K562 (cell line): Measurements from ENCODE around the gene ELF5. TPM values are rescaled to one million over a fixed set of nuclear protein-coding genes. Genes with fewer than 3 reads are reported as not detected.
A peak's percentile ranks its signal among the peaks of the same experiment; 100 is the strongest.

Experiments
- CBFB ChIP-seq: sonication (generic); formaldehyde crosslinking; IDR thresholded peaks from 2 replicates; pipeline ENCODE4 v1.4.0; 2020; ENCODE audit warnings: mild to moderate bottlenecking, missing genetic modification reagents
- DIDO1 ChIP-seq: fragments of 450-650 bp; IDR thresholded peaks from 2 replicates; pipeline ENCODE4 v1.6.1; 2016; ENCODE audit warnings: low read depth, missing biosample characterization, missing genetic modification characterization
- MCM5 ChIP-seq: fragments of 450-650 bp; IDR thresholded peaks from 2 replicates; pipeline ENCODE4 v1.6.1; 2016; ENCODE audit warnings: low read depth
- MXI1 ChIP-seq: IDR thresholded peaks from 2 replicates; pipeline ENCODE4 v1.6.1; 2011; ENCODE audit warnings: low read depth, mild to moderate bottlenecking, improper control_type of control experiment, low read length
- NR1H2 ChIP-seq: sonication (generic); formaldehyde crosslinking; IDR thresholded peaks from 2 replicates; pipeline ENCODE4 v1.4.0; 2020; ENCODE audit warnings: mild to moderate bottlenecking, missing genetic modification reagents
- RBFOX2 ChIP-seq: fragments of 200-400 bp; formaldehyde crosslinking; IDR thresholded peaks from 2 replicates; pipeline ENCODE4 v1.6.1; 2017; ENCODE audit warnings: low read depth, mild to moderate bottlenecking, low read length, moderate library complexity
- SMARCC2 ChIP-seq: fragments of 450-650 bp; IDR thresholded peaks from 2 replicates; pipeline ENCODE4 v1.6.1; 2017; ENCODE audit warnings: antibody characterized with exemption, moderate library complexity, mild to moderate bottlenecking, low read depth
- SREBF1 ChIP-seq: fragments of 150-350 bp; IDR thresholded peaks from 2 replicates; pipeline ENCODE4 v1.6.1; 2014; ENCODE audit warnings: antibody characterized with exemption, low read depth, low read length, borderline replicate concordance
- TSC22D4 ChIP-seq: fragments of 450-650 bp; IDR thresholded peaks from 2 replicates; pipeline ENCODE4 v1.6.1; 2016; ENCODE audit warnings: missing genetic modification characterization, missing biosample characterization, control low read depth
- ZNF133 ChIP-seq: fragments of 250-450 bp; sonication (Bioruptor Pico); IDR thresholded peaks from 2 replicates; pipeline ENCODE4 v1.4.0; 2020; ENCODE audit warnings: mild to moderate bottlenecking
- ZSCAN29 ChIP-seq: fragments of 450-650 bp; IDR thresholded peaks from 2 replicates; pipeline ENCODE4 v1.6.1; 2017
- polyA plus RNA-seq, 8 experiments: library from polyadenylated mRNA; depleted of rRNA in 4 of 8; stranded (reverse) in 5 of 8; unstranded in 3 of 8; fragments of >200 nt; fragmentation: Nextera tagmentation in 2 of 8; fragmentation: Illumina TruSeq in 1 of 8; extraction: Ambion mirVana in 2 of 8; extraction: Trizol in 1 of 8; gene quantifications; 2 replicates each; pipeline versions ENCODE4 v1.2.1 to v1.2.3, GENCODE V29; 2011 to 2014; ENCODE audit warnings: inconsistent platforms in 1 of 8, missing spikeins in 1 of 8
- total RNA-seq, 7 experiments: library from RNA; depleted of rRNA in 6 of 7; stranded (reverse); fragments of >200 nt in 6 of 7; fragmentation: Illumina TruSeq in 2 of 7; extraction: Trizol in 2 of 7; gene quantifications; 2 replicates each; pipeline versions ENCODE4 v1.2.1 to v1.2.3, GENCODE V29; 2011 to 2021; ENCODE audit warnings: low replicate concordance in 1 of 7
- TF ChIP-seq, protein P1 (sequence below), 2 experiments: fragments of 450-650 bp; conservative IDR thresholded peaks; 2 replicates each; pipeline ENCODE4 v1.6.1; 2017; ENCODE audit warnings: mild to moderate bottlenecking in 2 of 2, moderate library complexity in 2 of 2
- TF ChIP-seq, protein P2 (sequence below), 2 experiments: fragments of 450-650 bp in 1 of 2; sonication (generic) in 1 of 2; formaldehyde crosslinking; conservative IDR thresholded peaks; 2 replicates each; pipeline versions ENCODE4 v1.4.0 to v1.8.1; 2020 to 2022; ENCODE audit warnings: mild to moderate bottlenecking in 1 of 2, missing genetic modification reagents in 1 of 2
- TF ChIP-seq, protein P3 (sequence below): sonication (generic); formaldehyde crosslinking; IDR thresholded peaks from 2 replicates; pipeline ENCODE4 v1.8.0; 2022; ENCODE audit warnings: mild to moderate bottlenecking, missing genetic modification reagents
- TF ChIP-seq, protein P4 (sequence below), 2 experiments: IDR thresholded peaks; 2 replicates each; pipeline ENCODE4 v1.6.1; 2012; ENCODE audit warnings: improper control_type of control experiment in 2 of 2, low read depth in 2 of 2, low read length in 2 of 2, borderline replicate concordance in 1 of 2

ELF5 gene
- total and polyA plus RNA-seq, 9 of the 15 experiments (the other 6 are each of a cell fraction or from before 2014, with no cell fraction given) = not detected

DNA sequence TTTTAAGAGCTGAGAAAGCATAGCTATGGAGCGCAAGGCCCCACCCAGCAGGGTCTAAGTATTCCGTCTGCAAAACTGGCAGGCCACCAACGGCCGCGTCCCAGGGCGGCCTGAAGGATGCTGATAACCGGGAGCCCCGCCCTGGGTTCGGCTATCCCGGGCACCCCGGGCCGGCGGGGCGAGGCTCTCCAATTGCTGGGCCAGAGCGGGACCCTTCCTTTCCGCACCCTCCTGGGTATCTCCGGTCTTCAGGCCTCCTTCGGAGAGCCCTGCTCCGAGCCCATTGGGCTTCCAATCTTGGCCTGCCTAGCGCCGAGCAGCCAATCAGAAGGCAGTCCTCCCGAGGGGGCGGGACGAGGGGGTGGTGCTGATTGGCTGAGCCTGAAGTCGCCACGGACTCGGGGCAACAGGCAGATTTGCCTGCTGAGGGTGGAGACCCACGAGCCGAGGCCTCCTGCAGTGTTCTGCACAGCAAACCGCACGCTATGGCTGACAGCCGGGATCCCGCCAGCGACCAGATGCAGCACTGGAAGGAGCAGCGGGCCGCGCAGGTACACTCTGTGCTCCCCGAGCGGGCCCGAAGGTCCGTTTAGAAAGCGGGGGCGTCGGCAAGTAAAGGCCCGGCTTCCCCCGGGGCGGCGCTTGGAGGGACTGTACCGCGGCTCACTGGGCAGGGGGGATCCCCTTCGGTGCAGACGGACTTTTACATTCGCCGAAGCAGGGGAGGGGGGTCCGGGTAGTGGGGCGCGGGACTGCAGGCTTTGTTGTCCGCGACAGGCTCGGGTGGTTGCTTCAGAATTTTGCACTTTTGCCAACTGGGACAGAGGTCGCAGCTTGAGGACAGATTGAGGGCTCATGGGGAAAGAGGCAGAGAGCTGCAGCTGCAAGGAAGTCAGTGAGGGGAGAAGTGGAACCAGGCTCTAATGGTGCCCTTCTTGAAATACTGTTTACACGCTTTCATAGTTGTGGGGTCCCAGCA, 74.8 kb downstream of the ELF5 start, which contains the start of gene CAT (continued):
- TF ChIP-seq, protein P1, sequence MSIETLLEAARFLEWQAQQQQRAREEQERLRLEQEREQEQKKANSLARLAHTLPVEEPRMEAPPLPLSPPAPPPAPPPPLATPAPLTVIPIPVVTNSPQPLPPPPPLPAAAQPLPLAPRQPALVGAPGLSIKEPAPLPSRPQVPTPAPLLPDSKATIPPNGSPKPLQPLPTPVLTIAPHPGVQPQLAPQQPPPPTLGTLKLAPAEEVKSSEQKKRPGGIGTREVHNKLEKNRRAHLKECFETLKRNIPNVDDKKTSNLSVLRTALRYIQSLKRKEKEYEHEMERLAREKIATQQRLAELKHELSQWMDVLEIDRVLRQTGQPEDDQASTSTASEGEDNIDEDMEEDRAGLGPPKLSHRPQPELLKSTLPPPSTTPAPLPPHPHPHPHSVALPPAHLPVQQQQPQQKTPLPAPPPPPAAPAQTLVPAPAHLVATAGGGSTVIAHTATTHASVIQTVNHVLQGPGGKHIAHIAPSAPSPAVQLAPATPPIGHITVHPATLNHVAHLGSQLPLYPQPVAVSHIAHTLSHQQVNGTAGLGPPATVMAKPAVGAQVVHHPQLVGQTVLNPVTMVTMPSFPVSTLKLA (conservative IDR thresholded peaks at IDR 0.05) = peak; percentile 78 to 93
- TF ChIP-seq, protein P2, sequence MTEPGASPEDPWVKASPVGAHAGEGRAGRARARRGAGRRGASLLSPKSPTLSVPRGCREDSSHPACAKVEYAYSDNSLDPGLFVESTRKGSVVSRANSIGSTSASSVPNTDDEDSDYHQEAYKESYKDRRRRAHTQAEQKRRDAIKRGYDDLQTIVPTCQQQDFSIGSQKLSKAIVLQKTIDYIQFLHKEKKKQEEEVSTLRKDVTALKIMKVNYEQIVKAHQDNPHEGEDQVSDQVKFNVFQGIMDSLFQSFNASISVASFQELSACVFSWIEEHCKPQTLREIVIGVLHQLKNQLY (CRISPR knock-in tag; conservative IDR thresholded peaks at IDR 0.05) = 0 out of 4 replicates have a peak, but pooled peaks of 1 of the 2 experiments have one; percentile 40
- TF ChIP-seq NR1H2 (CRISPR knock-in tag) (no peak), CBFB (CRISPR knock-in tag) (0 out of 2 replicates have a peak, but pooled peaks have one; percentile 76), MXI1 (no peak; the same call in 1 of the 2 replicates), ZSCAN29 (no peak), ZNF133 (CRISPR knock-in tag) (no peak), TSC22D4 (tag) (no peak), RBFOX2 (peak; percentile 93), SREBF1 (no peak), MCM5 (no peak), DIDO1 (tag) (peak; percentile 46; the same call in 1 of the 2 replicates), SMARCC2 (no peak)
- TF ChIP-seq, protein P3, sequence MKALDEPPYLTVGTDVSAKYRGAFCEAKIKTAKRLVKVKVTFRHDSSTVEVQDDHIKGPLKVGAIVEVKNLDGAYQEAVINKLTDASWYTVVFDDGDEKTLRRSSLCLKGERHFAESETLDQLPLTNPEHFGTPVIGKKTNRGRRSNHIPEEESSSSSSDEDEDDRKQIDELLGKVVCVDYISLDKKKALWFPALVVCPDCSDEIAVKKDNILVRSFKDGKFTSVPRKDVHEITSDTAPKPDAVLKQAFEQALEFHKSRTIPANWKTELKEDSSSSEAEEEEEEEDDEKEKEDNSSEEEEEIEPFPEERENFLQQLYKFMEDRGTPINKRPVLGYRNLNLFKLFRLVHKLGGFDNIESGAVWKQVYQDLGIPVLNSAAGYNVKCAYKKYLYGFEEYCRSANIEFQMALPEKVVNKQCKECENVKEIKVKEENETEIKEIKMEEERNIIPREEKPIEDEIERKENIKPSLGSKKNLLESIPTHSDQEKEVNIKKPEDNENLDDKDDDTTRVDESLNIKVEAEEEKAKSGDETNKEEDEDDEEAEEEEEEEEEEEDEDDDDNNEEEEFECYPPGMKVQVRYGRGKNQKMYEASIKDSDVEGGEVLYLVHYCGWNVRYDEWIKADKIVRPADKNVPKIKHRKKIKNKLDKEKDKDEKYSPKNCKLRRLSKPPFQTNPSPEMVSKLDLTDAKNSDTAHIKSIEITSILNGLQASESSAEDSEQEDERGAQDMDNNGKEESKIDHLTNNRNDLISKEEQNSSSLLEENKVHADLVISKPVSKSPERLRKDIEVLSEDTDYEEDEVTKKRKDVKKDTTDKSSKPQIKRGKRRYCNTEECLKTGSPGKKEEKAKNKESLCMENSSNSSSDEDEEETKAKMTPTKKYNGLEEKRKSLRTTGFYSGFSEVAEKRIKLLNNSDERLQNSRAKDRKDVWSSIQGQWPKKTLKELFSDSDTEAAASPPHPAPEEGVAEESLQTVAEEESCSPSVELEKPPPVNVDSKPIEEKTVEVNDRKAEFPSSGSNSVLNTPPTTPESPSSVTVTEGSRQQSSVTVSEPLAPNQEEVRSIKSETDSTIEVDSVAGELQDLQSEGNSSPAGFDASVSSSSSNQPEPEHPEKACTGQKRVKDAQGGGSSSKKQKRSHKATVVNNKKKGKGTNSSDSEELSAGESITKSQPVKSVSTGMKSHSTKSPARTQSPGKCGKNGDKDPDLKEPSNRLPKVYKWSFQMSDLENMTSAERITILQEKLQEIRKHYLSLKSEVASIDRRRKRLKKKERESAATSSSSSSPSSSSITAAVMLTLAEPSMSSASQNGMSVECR = peak; percentile 91
- TF ChIP-seq, protein P4, sequence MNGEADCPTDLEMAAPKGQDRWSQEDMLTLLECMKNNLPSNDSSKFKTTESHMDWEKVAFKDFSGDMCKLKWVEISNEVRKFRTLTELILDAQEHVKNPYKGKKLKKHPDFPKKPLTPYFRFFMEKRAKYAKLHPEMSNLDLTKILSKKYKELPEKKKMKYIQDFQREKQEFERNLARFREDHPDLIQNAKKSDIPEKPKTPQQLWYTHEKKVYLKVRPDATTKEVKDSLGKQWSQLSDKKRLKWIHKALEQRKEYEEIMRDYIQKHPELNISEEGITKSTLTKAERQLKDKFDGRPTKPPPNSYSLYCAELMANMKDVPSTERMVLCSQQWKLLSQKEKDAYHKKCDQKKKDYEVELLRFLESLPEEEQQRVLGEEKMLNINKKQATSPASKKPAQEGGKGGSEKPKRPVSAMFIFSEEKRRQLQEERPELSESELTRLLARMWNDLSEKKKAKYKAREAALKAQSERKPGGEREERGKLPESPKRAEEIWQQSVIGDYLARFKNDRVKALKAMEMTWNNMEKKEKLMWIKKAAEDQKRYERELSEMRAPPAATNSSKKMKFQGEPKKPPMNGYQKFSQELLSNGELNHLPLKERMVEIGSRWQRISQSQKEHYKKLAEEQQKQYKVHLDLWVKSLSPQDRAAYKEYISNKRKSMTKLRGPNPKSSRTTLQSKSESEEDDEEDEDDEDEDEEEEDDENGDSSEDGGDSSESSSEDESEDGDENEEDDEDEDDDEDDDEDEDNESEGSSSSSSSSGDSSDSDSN (IDR thresholded peaks at IDR 0.05; ENCODE audit: borderline replicate concordance in 1 of 2, low read depth in 2 of 2, low read length in 2 of 2) = peak; percentile 95; a peak in 3 of 4 replicates
